Measurements from ENCODE around the gene APOL6.
"Not testable (repeated sequence)": the region's sequence is repeated elsewhere in the genome, so short reads cannot be mapped to it uniquely, and the experiment has no call there.

The APOL6 gene

DNA sequence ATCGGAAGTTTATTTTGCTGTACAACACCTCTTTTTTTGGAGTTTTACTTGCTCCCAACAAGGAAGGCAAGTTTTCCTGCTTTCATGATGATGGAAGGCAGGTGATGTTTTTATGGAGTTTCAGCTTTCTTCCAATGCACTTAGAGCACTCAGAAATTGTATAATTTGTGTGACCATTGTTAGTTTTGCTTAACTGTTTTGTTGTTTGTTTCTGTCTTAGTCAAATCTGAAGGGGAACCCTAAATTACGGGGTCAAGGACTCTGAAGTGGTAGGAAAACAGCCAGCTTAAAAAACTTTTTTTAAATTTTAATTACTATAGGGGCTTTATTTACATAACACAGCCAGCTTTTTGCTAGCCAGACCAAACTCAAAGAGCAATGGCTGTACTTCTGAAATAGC is 14.7 kb downstream of the APOL6 start:
- TF ChIP-seq, protein P1, sequence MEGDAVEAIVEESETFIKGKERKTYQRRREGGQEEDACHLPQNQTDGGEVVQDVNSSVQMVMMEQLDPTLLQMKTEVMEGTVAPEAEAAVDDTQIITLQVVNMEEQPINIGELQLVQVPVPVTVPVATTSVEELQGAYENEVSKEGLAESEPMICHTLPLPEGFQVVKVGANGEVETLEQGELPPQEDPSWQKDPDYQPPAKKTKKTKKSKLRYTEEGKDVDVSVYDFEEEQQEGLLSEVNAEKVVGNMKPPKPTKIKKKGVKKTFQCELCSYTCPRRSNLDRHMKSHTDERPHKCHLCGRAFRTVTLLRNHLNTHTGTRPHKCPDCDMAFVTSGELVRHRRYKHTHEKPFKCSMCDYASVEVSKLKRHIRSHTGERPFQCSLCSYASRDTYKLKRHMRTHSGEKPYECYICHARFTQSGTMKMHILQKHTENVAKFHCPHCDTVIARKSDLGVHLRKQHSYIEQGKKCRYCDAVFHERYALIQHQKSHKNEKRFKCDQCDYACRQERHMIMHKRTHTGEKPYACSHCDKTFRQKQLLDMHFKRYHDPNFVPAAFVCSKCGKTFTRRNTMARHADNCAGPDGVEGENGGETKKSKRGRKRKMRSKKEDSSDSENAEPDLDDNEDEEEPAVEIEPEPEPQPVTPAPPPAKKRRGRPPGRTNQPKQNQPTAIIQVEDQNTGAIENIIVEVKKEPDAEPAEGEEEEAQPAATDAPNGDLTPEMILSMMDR (IDR thresholded peaks at IDR 0.05; ENCODE audit: insufficient read depth, missing control alignments): no peak
- FAIRE-seq: no peak
- DNase-seq (ENCODE audit: insufficient read length, low spot score): no peak

DNA sequence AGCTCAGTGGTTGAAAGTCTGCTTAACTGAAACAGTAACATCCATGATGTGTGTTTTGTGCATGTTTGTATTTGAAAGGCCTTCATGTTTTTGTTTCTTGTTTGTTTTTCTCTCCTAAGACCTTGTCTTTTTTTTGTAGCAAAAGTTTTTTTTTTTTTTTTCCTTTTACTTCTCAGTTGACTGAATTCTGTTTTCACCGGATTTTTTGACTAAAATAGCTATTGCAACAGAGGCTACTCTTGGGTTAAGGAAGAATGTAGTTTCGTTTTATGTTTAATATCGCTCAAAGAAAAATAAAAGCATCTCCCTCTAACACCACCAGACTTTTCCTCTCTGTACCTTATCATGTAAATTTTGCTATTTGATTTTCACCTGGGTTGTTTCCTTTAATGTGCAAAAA is 15.1 kb downstream of the APOL6 start:
- DNase-seq (ENCODE audit: insufficient read length, low spot score) (no peak), FAIRE-seq (no peak)
- TF ChIP-seq, protein P1 (IDR thresholded peaks at IDR 0.05; ENCODE audit: insufficient read depth, missing control alignments): no peak

DNA sequence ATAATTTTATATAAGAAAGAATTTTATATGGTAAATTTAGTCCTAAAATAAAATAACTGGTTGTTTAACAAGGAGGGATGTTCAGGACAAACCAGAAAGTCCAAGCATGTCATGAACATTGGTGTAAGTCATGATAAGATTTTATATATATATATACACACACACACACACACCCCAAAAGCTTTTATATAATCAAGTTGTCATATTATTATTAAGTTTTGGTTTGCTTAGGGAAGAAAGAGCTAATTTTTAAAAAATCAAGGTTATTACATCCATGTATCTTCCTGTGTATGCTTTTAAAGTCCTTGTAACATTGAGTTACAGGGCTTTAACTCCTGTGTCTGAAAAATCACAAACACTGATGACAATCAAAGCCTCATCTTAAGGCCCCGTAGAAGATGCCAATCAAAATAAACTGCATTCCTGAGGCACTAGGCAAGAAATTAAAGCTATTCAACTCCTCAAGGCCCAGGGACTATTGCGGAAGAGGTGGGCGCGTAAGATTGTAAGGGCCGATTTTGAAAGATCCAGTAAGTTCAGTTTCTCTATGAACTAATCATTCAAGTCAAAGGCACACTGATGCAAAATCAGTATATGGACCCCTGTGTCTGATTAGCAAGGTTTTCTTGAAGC is 16.8 kb downstream of the APOL6 start:
- DNase-seq (ENCODE audit: insufficient read length, low spot score) (no peak), FAIRE-seq (no peak)
- TF ChIP-seq, protein P1 (IDR thresholded peaks at IDR 0.05; ENCODE audit: insufficient read depth, missing control alignments): no peak

DNA sequence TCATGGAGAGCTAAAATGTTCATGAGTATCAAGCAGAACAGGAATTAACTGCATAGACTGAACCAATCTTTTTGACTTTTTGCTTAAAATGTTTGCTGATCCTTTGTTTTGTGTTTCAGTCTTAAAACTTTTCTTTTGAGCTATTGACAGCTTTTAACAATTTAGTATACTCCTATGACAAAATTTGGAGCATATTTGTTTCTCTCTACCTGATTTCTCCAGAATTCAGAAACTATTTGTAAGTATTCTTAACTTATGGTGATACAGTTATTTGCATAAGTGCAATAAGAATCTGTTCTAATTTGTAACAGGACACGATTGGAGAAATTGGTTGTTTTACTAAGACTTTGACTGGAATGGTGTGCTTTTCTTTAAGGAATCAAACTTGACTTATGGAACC is 18.5 kb downstream of the APOL6 start:
- not testable (repeated sequence) for DNase-seq (ENCODE audit: insufficient read length, low spot score); FAIRE-seq

DNA sequence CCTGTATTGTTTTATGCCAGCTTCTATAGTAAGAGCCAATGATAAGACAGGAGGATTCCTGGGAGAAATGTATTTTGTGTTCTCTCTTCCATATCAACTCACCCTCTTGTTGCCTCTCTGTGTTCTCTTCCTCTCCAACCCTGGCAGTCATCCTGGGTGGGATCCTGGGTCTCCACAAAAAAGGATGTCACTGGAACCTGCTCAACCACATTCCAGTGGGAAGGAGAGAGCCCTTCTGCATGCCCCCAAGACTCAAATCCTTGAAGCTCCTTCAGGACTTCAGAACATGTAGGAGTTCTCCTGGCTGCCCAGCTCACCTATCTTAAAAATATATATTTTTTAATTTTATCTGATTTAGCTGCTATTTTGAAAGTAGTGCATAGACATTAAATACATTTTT is 26.1 kb downstream of the APOL6 start:
- FAIRE-seq: no peak

DNA sequence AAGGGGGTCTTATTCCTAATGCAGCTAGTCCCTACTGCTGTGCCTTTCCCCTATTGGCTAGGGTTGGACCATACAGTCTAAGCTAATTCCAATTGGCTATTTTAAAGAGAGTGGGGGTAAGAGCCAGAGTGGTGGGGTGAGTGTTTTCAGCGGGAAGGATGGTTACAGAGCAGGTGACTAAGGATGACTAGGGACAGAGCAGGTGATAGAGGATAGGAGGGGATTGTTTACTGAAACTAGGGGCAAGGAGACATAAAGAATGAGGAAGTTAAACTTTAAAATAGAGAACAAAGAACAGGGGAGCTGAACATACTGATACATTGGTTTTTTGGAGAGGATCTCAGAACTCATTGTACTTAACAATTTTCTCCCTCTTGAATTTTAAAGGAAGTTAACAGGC is 27.8 kb downstream of the APOL6 start:
- not testable (repeated sequence) for FAIRE-seq; DNase-seq (ENCODE audit: insufficient read length, low spot score)

More for the DNA sequence above, 26.1 kb downstream of the APOL6 start:
- no peak for DNase-seq (ENCODE audit: insufficient read length, low spot score)
- TF ChIP-seq, protein P1 (IDR thresholded peaks at IDR 0.05; ENCODE audit: insufficient read depth, missing control alignments): no peak

DNA sequence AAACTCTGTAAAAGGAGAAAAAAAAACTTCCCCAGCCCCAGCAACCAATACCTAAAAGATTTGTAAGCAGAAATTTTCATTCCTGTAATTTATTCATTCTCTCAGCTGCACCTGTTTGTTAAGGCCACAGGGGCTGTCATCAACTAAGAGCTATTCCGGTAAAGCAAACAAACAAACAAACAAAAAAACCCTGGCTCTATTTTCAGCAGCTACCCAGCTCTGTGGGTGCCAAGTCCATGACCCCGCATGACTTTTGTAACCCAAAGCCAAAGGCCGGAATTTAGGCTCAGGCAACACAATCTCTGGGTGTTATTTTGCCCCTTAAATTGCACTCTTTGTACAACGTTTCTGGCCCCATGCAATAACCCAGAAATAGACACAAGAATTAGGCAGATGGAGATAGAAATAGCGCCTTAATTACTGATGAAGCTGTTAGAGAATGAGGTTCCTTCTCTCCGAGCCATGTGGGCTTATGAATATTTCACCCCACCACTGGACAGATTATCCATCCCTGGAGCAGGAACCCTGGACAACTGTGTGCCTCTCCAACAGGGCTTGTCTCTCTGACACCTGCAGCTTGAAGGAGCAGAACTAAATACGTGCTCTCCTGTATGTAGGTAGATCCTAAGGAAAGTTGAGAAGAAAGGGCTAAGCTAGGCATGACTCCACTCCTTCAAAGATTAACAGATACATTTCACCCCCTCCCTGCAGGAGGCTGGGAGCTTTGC is 29.4 kb downstream of the APOL6 start:
- FAIRE-seq: no peak
- TF ChIP-seq, protein P1 (IDR thresholded peaks at IDR 0.05; ENCODE audit: insufficient read depth, missing control alignments): no peak
- no peak for DNase-seq (ENCODE audit: insufficient read length, low spot score)

DNA sequence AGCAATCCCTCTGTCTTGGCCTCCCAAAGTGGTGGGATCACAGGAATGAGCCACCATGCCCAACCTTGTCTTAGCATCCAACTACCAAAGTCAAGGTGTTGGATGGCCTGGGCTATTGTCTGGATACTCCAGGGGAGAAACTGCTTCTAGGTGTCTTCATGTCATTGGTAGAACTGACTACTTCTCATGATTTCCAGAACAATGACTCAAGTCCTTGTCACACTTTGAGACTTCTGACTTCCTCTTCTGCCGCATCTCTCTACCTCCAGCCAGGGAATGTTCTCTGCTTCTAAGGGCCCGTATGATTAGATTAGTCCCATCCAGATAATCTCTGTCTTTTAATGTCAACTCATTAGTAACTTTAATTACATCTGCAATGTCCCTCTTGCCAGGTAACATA is 30.6 kb downstream of the APOL6 start:
- no peak for DNase-seq (ENCODE audit: insufficient read length, low spot score)
- TF ChIP-seq, protein P1 (IDR thresholded peaks at IDR 0.05; ENCODE audit: insufficient read depth, missing control alignments): no peak
- FAIRE-seq: no peak

DNA sequence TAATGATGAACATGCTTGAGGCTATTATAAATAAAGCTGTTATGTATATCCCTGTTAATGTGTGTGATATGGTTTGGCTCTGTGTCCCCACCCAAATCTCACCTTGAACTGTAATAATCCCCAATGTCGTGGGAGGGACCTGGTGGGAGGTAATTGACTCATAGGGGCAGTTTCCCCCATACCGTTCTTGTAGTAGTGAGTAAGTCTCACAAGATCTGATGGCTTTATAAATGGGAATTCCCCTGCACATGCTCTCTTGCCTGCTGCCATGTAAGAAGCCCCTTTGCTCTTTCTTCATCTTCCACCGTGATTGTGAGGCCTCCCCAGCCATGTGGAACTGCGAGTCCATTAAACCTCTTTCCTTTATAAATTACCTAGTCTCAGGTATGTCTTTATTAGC is 31.2 kb downstream of the APOL6 start:
- not testable (repeated sequence) for FAIRE-seq; DNase-seq (ENCODE audit: insufficient read length, low spot score)

All from D721Med (cell line).